Activated naive CD4-positive, alpha-beta T cell treated with anti-CD3 and anti-CD28 coated beads, Interleukin-2, amount 50 U/mL, for 24 hours (primary cell): ENCODE measurements around the gene MAPK7.

ENCODE experiments used
- H3K27ac Mint-ChIP-seq: one replicate; pipeline ENCODE4 v1.8.0; 2021; ENCODE audit warnings: mild to moderate bottlenecking, mixed read lengths
- H3K27me3 Mint-ChIP-seq: one replicate; pipeline ENCODE4 v1.8.0; 2021; ENCODE audit warnings: mixed read lengths
- H3K36me3 Mint-ChIP-seq: one replicate; pipeline ENCODE4 v1.8.0; 2021; ENCODE audit warnings: mixed read lengths
- H3K4me1 Mint-ChIP-seq: one replicate; pipeline ENCODE4 v1.8.0; 2021; ENCODE audit warnings: mixed read lengths
- H3K4me3 Mint-ChIP-seq: one replicate; pipeline ENCODE4 v1.8.0; 2021; ENCODE audit warnings: mild to moderate bottlenecking, mixed read lengths
- H3K9me3 Mint-ChIP-seq: one replicate; pipeline ENCODE4 v1.8.0; 2021; ENCODE audit warnings: mixed read lengths

Gene MAPK7

GRCh38 chr17:19411631-19412030 lies 33.3 kb downstream of the MAPK7 start:
- Mint-ChIP-seq H3K27me3 (no peaks in the 10 kb centered on the region), H3K4me1 (no peaks in the 10 kb centered on the region), H3K4me3 (no peak overlapping the region), H3K9me3 (no peaks in the 10 kb centered on the region), H3K27ac (no peak overlapping the region), H3K36me3 (no peaks in the 10 kb centered on the region)

- H3K36me3 Mint-ChIP-seq = no peaks in the 10 kb centered on the region
- no peaks in the 10 kb centered on the region for H3K9me3 Mint-ChIP-seq
- no peaks in the 10 kb centered on the region for H3K27me3 Mint-ChIP-seq
- no peak overlapping the region for H3K27ac Mint-ChIP-seq
- no peak overlapping the region for H3K4me3 Mint-ChIP-seq
- H3K4me1 Mint-ChIP-seq = no peaks in the 10 kb centered on the region
Measured at GRCh38 chr17:19412510-19412909, 34.2 kb downstream of the MAPK7 start.

GRCh38 chr17:19412984-19413383 lies 34.7 kb downstream of the MAPK7 start:
- H3K27ac Mint-ChIP-seq = no peak overlapping the region
- no peaks in the 10 kb centered on the region for H3K4me1 Mint-ChIP-seq
- H3K4me3 Mint-ChIP-seq = no peak overlapping the region
- no peaks in the 10 kb centered on the region for H3K27me3 Mint-ChIP-seq
- H3K36me3 Mint-ChIP-seq = no peaks in the 10 kb centered on the region
- no peaks in the 10 kb centered on the region for H3K9me3 Mint-ChIP-seq

- no peaks in the 10 kb centered on the region for H3K9me3 Mint-ChIP-seq
- no peaks in the 10 kb centered on the region for H3K27me3 Mint-ChIP-seq
- no peak overlapping the region for H3K4me3 Mint-ChIP-seq
Measured at GRCh38 chr17:19413761-19414160, 35.5 kb downstream of the MAPK7 start.

GRCh38 chr17:19414396-19415280 lies 36.3 kb downstream of the MAPK7 start:
- no peak overlapping the region for H3K4me3 Mint-ChIP-seq
- H3K4me1 Mint-ChIP-seq = no peaks in the 10 kb centered on the region
- no peaks in the 10 kb centered on the region for H3K27me3 Mint-ChIP-seq
- no peaks in the 10 kb centered on the region for H3K36me3 Mint-ChIP-seq
- H3K9me3 Mint-ChIP-seq = no peaks in the 10 kb centered on the region
- no peak overlapping the region for H3K27ac Mint-ChIP-seq

More at GRCh38 chr17:19413761-19414160, 35.5 kb downstream of the MAPK7 start:
- no peaks in the 10 kb centered on the region for H3K36me3 Mint-ChIP-seq
- H3K4me1 Mint-ChIP-seq = no peaks in the 10 kb centered on the region
- H3K27ac Mint-ChIP-seq = no peak overlapping the region

- Mint-ChIP-seq H3K4me3 (no peak overlapping the region), H3K27ac (no peak overlapping the region), H3K27me3 (no peaks in the 10 kb centered on the region), H3K4me1 (no peaks in the 10 kb centered on the region), H3K9me3 (no peaks in the 10 kb centered on the region), H3K36me3 (no peaks in the 10 kb centered on the region)
Measured at GRCh38 chr17:19415311-19415710, 37.0 kb downstream of the MAPK7 start.

- no peak overlapping the region for H3K27ac Mint-ChIP-seq
- no peaks in the 10 kb centered on the region for H3K4me1 Mint-ChIP-seq
- no peaks in the 10 kb centered on the region for H3K9me3 Mint-ChIP-seq
- no peaks in the 10 kb centered on the region for H3K36me3 Mint-ChIP-seq
- H3K4me3 Mint-ChIP-seq = no peak overlapping the region
- no peaks in the 10 kb centered on the region for H3K27me3 Mint-ChIP-seq
Measured at GRCh38 chr17:19415806-19416775, 37.8 kb downstream of the MAPK7 start.

GRCh38 chr17:19417611-19418010 lies 39.3 kb downstream of the MAPK7 start:
- Mint-ChIP-seq H3K9me3 (no peaks in the 10 kb centered on the region), H3K36me3 (no peaks in the 10 kb centered on the region), H3K4me1 (no peaks in the 10 kb centered on the region), H3K27me3 (no peaks in the 10 kb centered on the region), H3K4me3 (no peak overlapping the region), H3K27ac (no peak overlapping the region)

GRCh38 chr17:19418251-19418992 lies 40.1 kb downstream of the MAPK7 start:
- H3K4me3 Mint-ChIP-seq = no peak overlapping the region
- H3K27ac Mint-ChIP-seq = no peak overlapping the region
- H3K9me3 Mint-ChIP-seq = no peaks in the 10 kb centered on the region
- no peaks in the 10 kb centered on the region for H3K4me1 Mint-ChIP-seq
- no peaks in the 10 kb centered on the region for H3K36me3 Mint-ChIP-seq
- H3K27me3 Mint-ChIP-seq = no peaks in the 10 kb centered on the region

GRCh38 chr17:19421219-19421618 lies 42.9 kb downstream of the MAPK7 start:
- Mint-ChIP-seq H3K4me3 (no peak overlapping the region), H3K9me3 (no peaks in the 10 kb centered on the region), H3K36me3 (no peaks in the 10 kb centered on the region), H3K4me1 (no peaks in the 10 kb centered on the region), H3K27ac (no peak overlapping the region), H3K27me3 (no peaks in the 10 kb centered on the region)

GRCh38 chr17:19421926-19422325 lies 43.6 kb downstream of the MAPK7 start:
- no peaks in the 10 kb centered on the region for H3K4me1 Mint-ChIP-seq
- H3K27me3 Mint-ChIP-seq = no peaks in the 10 kb centered on the region
- no peaks in the 10 kb centered on the region for H3K36me3 Mint-ChIP-seq
- H3K27ac Mint-ChIP-seq = no peak overlapping the region
- H3K4me3 Mint-ChIP-seq = no peak overlapping the region
- H3K9me3 Mint-ChIP-seq = no peaks in the 10 kb centered on the region

- Mint-ChIP-seq H3K4me3 (no peak overlapping the region), H3K4me1 (no peaks in the 10 kb centered on the region), H3K27ac (no peak overlapping the region), H3K27me3 (peaks cover 2% of the 10 kb centered on the region), H3K9me3 (no peaks in the 10 kb centered on the region), H3K36me3 (no peaks in the 10 kb centered on the region)
Measured at GRCh38 chr17:19424934-19425868, 46.9 kb downstream of the MAPK7 start.

GRCh38 chr17:19426631-19427030 lies 48.3 kb downstream of the MAPK7 start:
- H3K4me3 Mint-ChIP-seq = no peak overlapping the region
- H3K36me3 Mint-ChIP-seq = no peaks in the 10 kb centered on the region
- H3K9me3 Mint-ChIP-seq = no peaks in the 10 kb centered on the region
- peaks cover 2% of the 10 kb centered on the region for H3K27me3 Mint-ChIP-seq
- H3K4me1 Mint-ChIP-seq = no peaks in the 10 kb centered on the region
- H3K27ac Mint-ChIP-seq = no peak overlapping the region

GRCh38 chr17:19431691-19432090 lies 53.4 kb downstream of the MAPK7 start:
- Mint-ChIP-seq H3K4me1 (no peaks in the 10 kb centered on the region), H3K27me3 (peaks cover 2% of the 10 kb centered on the region), H3K27ac (no peak overlapping the region), H3K36me3 (no peaks in the 10 kb centered on the region), H3K9me3 (no peaks in the 10 kb centered on the region), H3K4me3 (no peak overlapping the region)
